Measurements from ENCODE around the gene GNAT2.
A peak's percentile ranks its signal among the peaks of the same experiment; 100 is the strongest.

Gene GNAT2

DNA sequence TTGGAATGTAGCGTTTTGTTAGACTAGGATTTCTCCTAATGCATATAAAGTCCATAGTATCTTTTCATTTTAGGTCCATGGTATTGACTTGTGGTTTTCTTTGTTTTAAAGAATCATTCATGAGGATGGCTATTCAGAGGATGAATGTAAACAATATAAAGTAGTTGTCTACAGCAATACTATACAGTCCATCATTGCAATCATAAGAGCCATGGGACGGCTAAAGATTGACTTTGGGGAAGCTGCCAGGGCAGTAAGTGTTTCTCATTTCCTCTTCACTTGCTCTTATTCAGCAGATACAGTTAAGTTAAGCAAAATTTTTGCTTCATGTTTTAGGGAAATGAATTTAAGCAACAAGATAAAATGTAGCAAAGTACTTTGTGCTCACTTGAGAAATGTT lies 45.6 kb downstream of the GNAT2 start:
- Mint-ChIP-seq H3K27ac (no peak overlapping the region), H3K4me3 (no peak overlapping the region), H3K27me3 (no peaks in the 10 kb centered on the region), H3K4me1 (peaks cover 11% of the 10 kb centered on the region), H3K9me3 (no peaks in the 10 kb centered on the region)
- ATAC-seq = no peak
- no peak for DNase-seq

DNA sequence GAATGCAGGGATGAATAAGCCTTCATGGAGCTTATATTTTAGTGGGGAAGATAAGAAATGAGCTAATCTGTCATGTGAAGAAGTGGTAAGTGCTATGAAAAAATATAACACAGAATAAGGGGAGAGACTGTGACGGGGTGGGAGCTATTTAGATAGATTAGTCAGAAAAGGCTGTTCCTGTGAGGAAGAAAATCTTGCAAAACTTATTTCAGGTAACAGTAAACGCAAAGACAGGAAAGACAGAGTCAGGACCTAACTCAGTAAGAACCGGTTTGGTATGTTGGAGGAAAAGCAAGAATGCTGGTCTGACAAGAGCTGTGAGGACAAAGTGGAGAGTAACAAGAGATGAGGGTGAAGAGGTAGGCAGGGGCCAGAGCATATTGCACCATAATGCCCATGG lies 49.0 kb downstream of the GNAT2 start:
- H3K9me3 Mint-ChIP-seq = no peaks in the 10 kb centered on the region
- H3K27me3 Mint-ChIP-seq = no peaks in the 10 kb centered on the region
- H3K4me1 Mint-ChIP-seq = peaks cover 17% of the 10 kb centered on the region
- H3K27ac Mint-ChIP-seq = no peak overlapping the region
- DNase-seq = no peak
- H3K4me3 Mint-ChIP-seq = no peak overlapping the region
- no peak for ATAC-seq

DNA sequence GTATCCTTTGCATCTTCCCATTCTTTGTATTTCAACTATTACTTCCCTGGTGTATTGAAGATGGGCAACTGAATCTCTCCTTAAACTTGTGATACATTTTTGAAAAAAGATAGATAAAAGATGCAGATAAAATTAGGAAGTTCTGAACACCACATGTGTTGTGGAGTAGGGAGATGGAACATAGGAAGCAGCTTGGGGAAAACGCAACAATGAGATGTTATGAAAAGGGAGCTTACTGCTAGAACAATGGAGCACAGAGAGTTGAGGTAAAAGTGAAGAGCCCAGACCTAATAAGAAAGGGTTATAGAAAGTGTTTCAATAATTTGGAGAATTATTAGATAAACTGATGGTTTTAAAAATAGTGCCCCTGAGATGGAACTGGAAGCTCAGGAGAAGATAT lies 50.1 kb downstream of the GNAT2 start:
- Mint-ChIP-seq H3K27ac (no peak overlapping the region), H3K27me3 (no peaks in the 10 kb centered on the region), H3K4me1 (peaks cover 21% of the 10 kb centered on the region), H3K9me3 (no peaks in the 10 kb centered on the region), H3K4me3 (no peak overlapping the region)
- ATAC-seq (no peak), DNase-seq (no peak)

DNA sequence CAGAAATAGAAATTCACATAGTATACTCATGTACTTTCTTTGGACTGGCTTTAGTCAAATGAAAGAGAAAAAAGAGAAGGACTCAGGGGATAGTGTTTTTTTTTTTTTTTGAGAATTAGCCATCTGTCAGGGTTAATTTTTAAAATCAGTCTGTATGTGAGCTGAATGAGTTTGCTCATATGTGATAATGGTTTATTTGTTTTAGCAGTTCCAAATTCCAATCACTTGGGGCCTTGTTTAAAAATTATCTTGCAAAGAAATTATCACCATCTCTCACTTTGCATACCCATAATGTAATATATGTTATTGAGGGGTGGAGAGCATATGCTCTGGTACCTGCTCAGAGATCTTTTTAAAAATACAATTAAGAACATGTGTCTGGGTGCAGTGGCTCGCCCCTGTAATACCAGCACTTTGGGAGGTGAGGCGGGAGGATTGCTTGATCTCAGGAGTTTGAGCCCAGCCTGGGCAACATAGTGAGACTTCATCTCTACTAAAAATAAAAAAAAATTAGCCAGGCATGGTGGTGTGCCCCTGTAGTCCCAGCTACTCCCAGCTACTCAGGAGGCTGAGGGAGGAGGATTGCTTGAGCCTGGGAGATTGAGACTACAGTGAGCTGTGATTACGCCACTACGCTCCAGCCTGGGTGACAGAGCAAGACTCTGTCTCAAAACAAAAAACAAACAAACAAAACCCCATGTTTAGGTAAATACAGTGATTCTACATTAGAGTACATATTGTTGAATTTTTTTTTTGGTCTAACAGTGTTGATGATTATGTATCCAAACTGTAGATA lies 51.3 kb downstream of the GNAT2 start:
- Mint-ChIP-seq H3K4me3 (no peak overlapping the region), H3K27me3 (no peaks in the 10 kb centered on the region), H3K9me3 (no peaks in the 10 kb centered on the region), H3K4me1 (peaks cover 25% of the 10 kb centered on the region), H3K27ac (peak overlapping the region in 1 of 2 donors; percentile 72)
- ATAC-seq (no peak), DNase-seq (no peak)

DNA sequence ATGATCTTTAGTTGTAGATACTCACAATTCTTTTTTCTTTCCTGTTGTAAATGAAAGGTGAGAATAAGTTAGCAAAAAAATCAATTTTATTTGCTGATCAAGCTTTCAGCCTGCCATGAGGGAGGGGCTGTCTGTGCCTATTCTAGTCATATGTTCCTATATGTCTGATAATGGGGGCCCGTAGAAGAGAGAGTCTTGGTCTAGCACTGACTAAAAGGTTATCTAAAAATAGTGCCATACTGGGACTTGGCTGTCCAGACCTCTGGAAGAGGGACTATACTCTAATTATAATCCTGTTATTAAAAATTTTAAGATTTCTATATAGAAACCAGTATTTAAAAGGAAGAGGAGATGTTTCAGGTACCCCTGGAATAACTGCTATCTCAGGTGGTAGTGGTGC lies 52.4 kb downstream of the GNAT2 start:
- no peak overlapping the region for H3K27ac Mint-ChIP-seq
- H3K27me3 Mint-ChIP-seq = no peaks in the 10 kb centered on the region
- no peaks in the 10 kb centered on the region for H3K9me3 Mint-ChIP-seq
- H3K4me1 Mint-ChIP-seq = peaks cover 16% of the 10 kb centered on the region
- no peak overlapping the region for H3K4me3 Mint-ChIP-seq
- DNase-seq (no peak), ATAC-seq (no peak)

DNA sequence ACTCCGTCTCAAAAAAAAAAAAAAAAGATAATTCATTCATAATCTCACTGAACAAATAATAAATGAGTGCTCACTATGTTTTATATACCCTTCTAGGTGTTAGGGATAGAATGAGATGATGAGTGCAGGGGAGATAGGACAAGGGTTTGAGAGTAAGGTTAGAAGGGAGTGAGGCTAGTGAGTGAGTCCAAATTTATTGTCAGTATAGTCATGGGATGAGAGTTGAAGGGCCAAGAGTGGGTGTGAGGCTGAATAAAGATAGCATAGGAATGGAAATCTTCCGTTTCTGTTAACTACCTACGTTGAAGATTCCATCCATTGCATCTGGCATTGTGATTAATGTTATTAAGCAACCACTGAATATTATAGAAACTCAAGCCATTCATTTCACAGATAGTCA lies 54.2 kb downstream of the GNAT2 start:
- DNase-seq = no peak
- peaks cover 24% of the 10 kb centered on the region for H3K4me1 Mint-ChIP-seq

DNA sequence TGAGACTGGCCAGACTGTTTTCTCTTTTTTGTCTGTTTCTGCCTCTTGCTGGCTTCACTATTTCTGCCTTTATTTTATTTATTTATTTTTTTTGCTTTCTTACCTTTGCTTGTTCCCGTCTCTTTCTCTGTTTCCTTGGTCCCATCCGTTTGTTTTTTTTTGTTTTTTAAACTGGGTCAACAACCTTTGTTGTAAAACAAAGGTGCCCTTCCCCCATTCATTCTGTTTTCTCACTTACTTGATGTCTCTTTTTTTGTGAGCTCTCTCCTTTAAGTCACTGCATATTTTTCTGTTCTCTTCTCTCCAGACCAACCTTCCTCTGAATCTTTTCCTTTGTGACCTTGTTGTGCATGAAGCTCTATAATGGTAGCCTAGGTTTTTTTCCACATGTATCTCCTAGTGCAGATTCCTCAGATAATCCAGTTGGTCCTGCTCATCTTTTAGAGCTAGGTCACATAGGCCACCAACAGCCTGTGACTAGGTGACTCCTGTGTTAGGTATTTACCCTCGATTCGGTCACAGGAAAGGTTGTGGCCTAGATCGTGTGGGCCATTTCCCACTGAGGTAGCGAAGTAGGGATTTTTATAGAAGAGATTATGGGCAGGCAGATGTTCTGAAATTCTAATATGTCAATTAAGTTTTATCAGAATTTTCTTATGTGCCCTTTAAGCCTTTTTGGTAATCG lies 55.1 kb downstream of the GNAT2 start:
- H3K4me1 Mint-ChIP-seq = peaks cover 32% of the 10 kb centered on the region
- no peak overlapping the region for H3K4me3 Mint-ChIP-seq
- peak overlapping the region in 1 of 2 donors; percentile 1 for H3K27ac Mint-ChIP-seq
- H3K27me3 Mint-ChIP-seq = no peaks in the 10 kb centered on the region
- H3K9me3 Mint-ChIP-seq = no peaks in the 10 kb centered on the region
- no peak for ATAC-seq
- no peak for DNase-seq

More for the DNA sequence above, 54.2 kb downstream of the GNAT2 start:
- no peak overlapping the region for H3K27ac Mint-ChIP-seq
- no peaks in the 10 kb centered on the region for H3K27me3 Mint-ChIP-seq
- H3K4me3 Mint-ChIP-seq = no peak overlapping the region
- H3K9me3 Mint-ChIP-seq = no peaks in the 10 kb centered on the region
- no peak for ATAC-seq

DNA sequence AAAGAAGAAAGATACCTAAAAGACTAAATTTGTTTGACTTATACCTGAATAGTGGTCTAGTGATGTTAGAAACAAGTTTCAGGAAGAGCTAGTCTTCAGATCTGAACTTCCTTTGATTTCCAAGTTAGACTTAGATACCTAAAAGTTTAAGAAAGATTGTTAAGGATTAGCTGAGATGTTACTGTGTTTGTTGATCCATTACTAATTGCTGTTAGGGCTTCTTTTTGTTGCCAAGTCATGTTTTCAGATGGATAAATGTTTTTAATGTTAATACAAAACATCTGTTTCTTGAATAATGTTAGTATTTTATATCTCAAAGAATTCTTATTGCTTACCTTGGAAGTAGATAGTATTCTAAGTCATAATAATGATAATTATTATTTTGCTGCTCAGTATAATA lies 59.4 kb downstream of the GNAT2 start:
- no peak overlapping the region for H3K27ac Mint-ChIP-seq
- H3K27me3 Mint-ChIP-seq = no peaks in the 10 kb centered on the region
- no peak for ATAC-seq
- DNase-seq = no peak
- H3K4me3 Mint-ChIP-seq = no peak overlapping the region
- H3K9me3 Mint-ChIP-seq = no peaks in the 10 kb centered on the region
- H3K4me1 Mint-ChIP-seq = peaks cover 61% of the 10 kb centered on the region

DNA sequence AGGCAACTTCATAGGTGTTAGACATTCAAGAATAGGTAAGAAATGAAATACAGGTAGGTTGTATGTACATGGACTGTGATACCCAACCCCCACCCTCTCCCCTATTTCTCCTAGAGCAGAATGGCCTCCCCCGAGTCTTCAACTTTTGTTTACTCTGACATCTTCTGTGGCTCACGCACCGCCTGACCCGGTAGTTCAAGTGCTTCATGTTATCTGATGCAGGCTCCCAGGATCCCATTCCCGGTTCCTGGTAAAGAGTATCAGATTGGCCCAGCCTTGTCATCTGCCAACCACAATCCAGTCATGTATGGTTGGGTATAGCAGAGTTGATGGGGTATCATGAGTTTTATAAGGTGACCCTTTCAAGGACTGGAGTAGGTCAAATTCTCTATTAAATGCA lies 61.9 kb downstream of the GNAT2 start:
- ATAC-seq = no peak
- no peak overlapping the region for H3K4me3 Mint-ChIP-seq
- peaks cover 70% of the 10 kb centered on the region for H3K4me1 Mint-ChIP-seq
- H3K9me3 Mint-ChIP-seq = no peaks in the 10 kb centered on the region
- no peaks in the 10 kb centered on the region for H3K27me3 Mint-ChIP-seq
- peak overlapping the region in 1 of 2 donors; percentile 90 for H3K27ac Mint-ChIP-seq
- no peak for DNase-seq

DNA sequence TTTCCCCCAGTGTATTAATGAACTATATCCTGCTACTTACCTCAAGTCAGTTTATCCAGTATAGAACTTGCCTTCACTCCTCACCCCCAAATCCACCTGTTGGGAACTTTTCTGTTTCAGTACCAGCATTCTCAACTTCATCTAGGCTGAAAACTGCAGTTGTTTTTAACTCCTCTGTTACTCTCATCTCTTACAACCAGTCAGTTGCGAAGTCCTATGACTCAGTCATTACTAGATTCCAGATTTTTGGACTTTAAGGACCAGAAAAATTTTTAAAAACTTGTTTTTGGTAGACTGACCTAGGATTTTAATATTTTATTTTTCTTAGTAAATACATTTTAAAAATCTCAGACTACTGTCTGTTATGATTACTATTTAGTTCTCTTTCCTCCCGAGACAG lies 62.9 kb downstream of the GNAT2 start:
- Mint-ChIP-seq H3K27me3 (no peaks in the 10 kb centered on the region), H3K4me1 (peaks cover 69% of the 10 kb centered on the region), H3K4me3 (no peak overlapping the region), H3K9me3 (no peaks in the 10 kb centered on the region), H3K27ac (no peak overlapping the region)
- ATAC-seq (no peak), DNase-seq (no peak)
